Measurements from ENCODE around the gene POP7.

POP7 gene

DNA sequence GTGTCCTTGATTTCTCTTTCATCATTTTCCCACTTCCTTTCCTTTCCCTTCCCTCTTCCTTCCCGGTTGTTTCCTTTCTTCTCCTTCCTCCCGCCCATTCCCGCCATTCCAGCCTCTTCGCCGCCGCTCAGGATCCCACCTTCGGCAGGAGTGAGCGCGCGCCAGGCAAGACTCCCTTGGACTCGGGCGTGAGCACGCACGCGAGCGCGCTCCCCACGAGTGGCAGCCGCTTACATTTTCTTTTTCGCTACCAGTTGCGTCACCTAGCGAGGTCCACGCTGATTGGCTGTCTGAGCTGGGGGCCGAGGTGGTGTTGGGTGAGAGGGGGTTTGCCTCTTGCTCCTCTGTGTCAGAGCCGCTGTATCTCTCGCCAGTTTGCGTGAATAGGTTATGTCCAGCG is 39.3 kb downstream of the POP7 start:
- no peaks in the 10 kb centered on the region for H3K4me1 ChIP-seq (ENCODE audit: control insufficient read depth, insufficient read depth, low read length)
- H3K4me3 ChIP-seq (ENCODE audit: low read depth, low read length): peak overlapping the region; percentile 53
- no peak overlapping the region for H3K9ac ChIP-seq (ENCODE audit: low read depth, low read length)
- H3K27me3 ChIP-seq (ENCODE audit: control insufficient read depth, insufficient read depth, low read length): no peaks in the 10 kb centered on the region
- no peaks in the 10 kb centered on the region for H3K9me3 ChIP-seq (ENCODE audit: control insufficient read depth, insufficient read depth, low read length)
- no peaks in the 10 kb centered on the region for H3K36me3 ChIP-seq (ENCODE audit: control insufficient read depth, insufficient read depth, low read length)

GRCh38 chr7:100752994-100753393 is 47.1 kb downstream of the POP7 start:
- H3K36me3 ChIP-seq (ENCODE audit: control insufficient read depth, insufficient read depth, low read length): no peaks in the 10 kb centered on the region
- no peak overlapping the region for H3K4me3 ChIP-seq (ENCODE audit: low read depth, low read length)
- no peaks in the 10 kb centered on the region for H3K4me1 ChIP-seq (ENCODE audit: control insufficient read depth, insufficient read depth, low read length)
- H3K27me3 ChIP-seq (ENCODE audit: control insufficient read depth, insufficient read depth, low read length): no peaks in the 10 kb centered on the region
- H3K9me3 ChIP-seq (ENCODE audit: control insufficient read depth, insufficient read depth, low read length): no peaks in the 10 kb centered on the region
- H3K9ac ChIP-seq (ENCODE audit: low read depth, low read length): no peak overlapping the region

GRCh38 chr7:100753750-100754149 is 47.8 kb downstream of the POP7 start:
- H3K27me3 ChIP-seq (ENCODE audit: control insufficient read depth, insufficient read depth, low read length): no peaks in the 10 kb centered on the region
- no peak overlapping the region for H3K9ac ChIP-seq (ENCODE audit: low read depth, low read length)
- no peak overlapping the region for H3K4me3 ChIP-seq (ENCODE audit: low read depth, low read length)
- no peaks in the 10 kb centered on the region for H3K4me1 ChIP-seq (ENCODE audit: control insufficient read depth, insufficient read depth, low read length)
- no peaks in the 10 kb centered on the region for H3K9me3 ChIP-seq (ENCODE audit: control insufficient read depth, insufficient read depth, low read length)
- no peaks in the 10 kb centered on the region for H3K36me3 ChIP-seq (ENCODE audit: control insufficient read depth, insufficient read depth, low read length)
